Cardiac fibroblast (primary cell): ENCODE measurements around the gene NGRN.
A peak's percentile ranks its signal among the peaks of the same experiment; 100 is the strongest.

Experiments used
- DNase-seq, 2 donors: peaks; one replicate each; pipeline versions ENCODE4 v3.0.0 to v3.0.0-alpha.2; 2010; ENCODE audit warnings: low read depth in 2 of 2
- H3K4me3 ChIP-seq, 2 donors: replicated peaks in 1 of 2; 1 replicate in 1 of 2; 2 replicates in 1 of 2; pipeline ENCODE4 v1.5.1; 2011; ENCODE audit warnings: low read depth in 2 of 2, low read length in 2 of 2, mild to moderate bottlenecking in 2 of 2, moderate library complexity in 1 of 2
- CTCF ChIP-seq: IDR thresholded peaks from one replicate; pipeline ENCODE4 v1.5.1; 2011; ENCODE audit warnings: low read depth, mild to moderate bottlenecking, low read length, inconsistent platforms

Gene NGRN

GRCh38 chr15:90234096-90234988 is 31.1 kb upstream of the NGRN start, which contains the start of gene GDPGP1:
Gene GDPGP1 (plus strand): TSS chr15:90234209. CDS start chr15:90240909, 6,700 bp downstream.
- H3K4me3 ChIP-seq: peak within 1 kb of the TSS; percentile 84 to 90
- no peak for TF ChIP-seq CTCF
- peak; percentile 23 to 25 for DNase-seq

- DNase-seq: no peak
- TF ChIP-seq CTCF: no peak
- no peak overlapping the region for H3K4me3 ChIP-seq
Measured at GRCh38 chr15:90239371-90239770, 26.1 kb upstream of the NGRN start.

GRCh38 chr15:90240856-90241255 is 24.6 kb upstream of the NGRN start:
- TF ChIP-seq CTCF: no peak
- DNase-seq: no peak
- no peak overlapping the region for H3K4me3 ChIP-seq

GRCh38 chr15:90241343-90242192 is 23.9 kb upstream of the NGRN start:
- no peak overlapping the region for H3K4me3 ChIP-seq
- TF ChIP-seq CTCF: no peak
- DNase-seq: no peak

GRCh38 chr15:90243943-90244639 is 21.4 kb upstream of the NGRN start:
- no peak overlapping the region for H3K4me3 ChIP-seq
- TF ChIP-seq CTCF: no peak
- no peak for DNase-seq

GRCh38 chr15:90248789-90249202 is 16.7 kb upstream of the NGRN start:
- DNase-seq: no peak
- H3K4me3 ChIP-seq: no peak overlapping the region
- TF ChIP-seq CTCF: no peak
